Measurements from ENCODE around the gene BARX1. TPM values are rescaled to one million over a fixed set of nuclear protein-coding genes. Genes with fewer than 3 reads are reported as not detected.

The BARX1 gene
- total RNA-seq, 1 donor from 2014 or later = not detected

DNA sequence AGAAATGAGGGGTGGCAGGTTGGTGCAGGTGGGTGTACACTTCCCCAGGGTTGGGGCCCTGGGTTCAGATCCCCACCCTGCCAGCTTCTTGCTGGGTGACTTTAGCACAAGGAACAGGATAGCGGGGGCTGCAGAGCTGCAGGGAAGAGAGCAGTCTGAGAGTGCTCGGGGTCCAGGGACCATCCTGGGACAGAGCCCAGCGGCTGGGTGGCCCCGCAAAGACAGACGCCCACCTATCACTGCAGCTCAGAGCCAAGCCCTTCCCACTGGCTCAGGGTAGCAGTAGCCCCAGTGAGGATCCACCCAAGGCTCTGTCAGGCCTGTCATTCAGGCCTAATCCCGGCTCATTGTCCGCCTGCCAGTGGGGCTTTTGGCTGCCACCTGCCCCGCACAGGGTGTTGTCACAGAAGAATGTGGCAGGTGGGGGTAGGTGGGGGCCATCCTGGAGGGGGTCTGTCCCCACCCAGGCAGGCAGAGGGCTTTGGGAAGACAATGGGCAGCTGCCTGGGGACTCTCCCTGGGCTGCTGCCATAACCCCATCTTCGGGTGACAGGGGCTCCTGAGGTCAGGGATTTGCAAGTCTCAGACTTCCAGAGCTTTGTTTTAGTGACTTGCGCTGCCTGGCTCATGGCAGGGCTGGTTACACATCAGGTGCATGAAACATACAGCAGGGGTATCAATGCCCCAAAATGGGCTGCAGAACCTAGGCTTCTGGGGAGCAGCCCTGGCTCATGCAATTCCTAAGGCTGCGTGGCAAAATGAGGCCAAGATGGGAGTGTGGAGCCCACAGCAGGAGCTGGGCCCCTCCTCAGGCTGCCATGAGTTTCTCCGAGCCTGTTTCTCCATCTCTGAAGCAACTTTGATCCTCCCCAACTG, 52.1 kb downstream of the BARX1 start:
- TF ChIP-seq, protein P1, sequence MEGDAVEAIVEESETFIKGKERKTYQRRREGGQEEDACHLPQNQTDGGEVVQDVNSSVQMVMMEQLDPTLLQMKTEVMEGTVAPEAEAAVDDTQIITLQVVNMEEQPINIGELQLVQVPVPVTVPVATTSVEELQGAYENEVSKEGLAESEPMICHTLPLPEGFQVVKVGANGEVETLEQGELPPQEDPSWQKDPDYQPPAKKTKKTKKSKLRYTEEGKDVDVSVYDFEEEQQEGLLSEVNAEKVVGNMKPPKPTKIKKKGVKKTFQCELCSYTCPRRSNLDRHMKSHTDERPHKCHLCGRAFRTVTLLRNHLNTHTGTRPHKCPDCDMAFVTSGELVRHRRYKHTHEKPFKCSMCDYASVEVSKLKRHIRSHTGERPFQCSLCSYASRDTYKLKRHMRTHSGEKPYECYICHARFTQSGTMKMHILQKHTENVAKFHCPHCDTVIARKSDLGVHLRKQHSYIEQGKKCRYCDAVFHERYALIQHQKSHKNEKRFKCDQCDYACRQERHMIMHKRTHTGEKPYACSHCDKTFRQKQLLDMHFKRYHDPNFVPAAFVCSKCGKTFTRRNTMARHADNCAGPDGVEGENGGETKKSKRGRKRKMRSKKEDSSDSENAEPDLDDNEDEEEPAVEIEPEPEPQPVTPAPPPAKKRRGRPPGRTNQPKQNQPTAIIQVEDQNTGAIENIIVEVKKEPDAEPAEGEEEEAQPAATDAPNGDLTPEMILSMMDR (IDR thresholded peaks at IDR 0.05) = no peak
- ATAC-seq = no peak
- no peak for DNase-seq
- no peaks in the 10 kb centered on the region for H3K9me3 ChIP-seq
- no peaks in the 10 kb centered on the region for H3K36me3 ChIP-seq
- no peak overlapping the region for H3K4me3 ChIP-seq
- H3K4me1 ChIP-seq = no peaks in the 10 kb centered on the region
- H3K27me3 ChIP-seq (ENCODE audit: low read depth) = peaks cover 8% of the 10 kb centered on the region
- no peak overlapping the region for H3K27ac ChIP-seq
- intact Hi-C loops (cut with DNase I) = no loop called here

DNA sequence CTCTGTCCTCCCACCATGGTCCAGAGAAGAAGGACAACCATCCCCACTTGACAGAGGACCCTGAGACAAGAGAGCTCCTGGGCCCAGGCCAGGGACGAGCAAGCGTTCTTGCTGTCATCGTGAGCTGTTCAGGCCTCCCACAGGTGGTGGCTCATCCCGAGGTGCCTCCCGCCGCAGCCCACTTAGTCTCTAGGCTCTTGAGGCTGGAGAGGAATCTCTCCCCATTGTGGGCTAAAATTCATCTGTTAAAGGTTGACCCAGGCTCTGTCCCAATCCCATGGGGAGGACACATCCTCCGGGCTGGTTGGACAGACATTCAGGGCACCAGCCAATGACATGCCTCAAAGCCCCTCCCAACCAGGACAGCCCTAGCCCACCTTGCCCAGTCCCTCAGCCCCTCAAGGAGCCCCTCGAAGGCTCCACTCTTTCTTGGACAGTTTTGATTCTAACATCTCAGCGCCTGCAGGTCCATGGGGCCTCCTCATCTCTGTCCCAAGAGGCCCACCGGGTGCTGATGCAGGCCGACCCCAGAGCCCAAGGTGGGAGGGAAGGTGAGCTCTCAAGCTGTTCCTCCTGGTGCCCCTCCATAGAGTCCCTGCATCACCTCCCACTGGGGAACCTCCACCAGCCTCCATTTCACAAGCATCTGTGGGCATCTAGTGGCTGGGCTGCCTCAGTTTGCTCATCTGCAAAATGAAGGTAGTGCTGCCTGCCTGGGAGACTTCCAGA, 52.9 kb downstream of the BARX1 start:
- Histone ChIP-seq H3K27me3 (ENCODE audit: low read depth) (no peaks in the 10 kb centered on the region), H3K36me3 (no peaks in the 10 kb centered on the region), H3K9me3 (no peaks in the 10 kb centered on the region), H3K4me3 (no peak overlapping the region), H3K27ac (no peak overlapping the region), H3K4me1 (no peaks in the 10 kb centered on the region)
- DNase-seq = no peak
- ATAC-seq = no peak
- TF ChIP-seq, protein P1 (IDR thresholded peaks at IDR 0.05) = no peak
- intact Hi-C loops (cut with DNase I) = no loop called here

Other genes with a start within 250 kb of the BARX1 start
- gene PTPDC1, start 129.1 kb upstream of the BARX1 start, total RNA-seq = 11.0 TPM

Data from lower lobe of right lung (tissue), 2 donors.